Occipital lobe (tissue), 2 donors: ENCODE measurements around the gene NCOA6. TPM values are rescaled to one million over a fixed set of nuclear protein-coding genes. Genes with fewer than 3 reads are reported as not detected.

Experiments used
- DNase-seq: peaks from one replicate; lab custom pipeline; 2025; lab: John Stamatoyannopoulos, UW
- total RNA-seq: library from RNA; depleted of rRNA; stranded (reverse); fragments of >200 nt; gene quantifications from one replicate; pipeline ENCODE4 v1.2.3, GENCODE V29; 2014

NCOA6 gene
- total RNA-seq, 1 donor from 2014 or later: 60.8 TPM

DNA sequence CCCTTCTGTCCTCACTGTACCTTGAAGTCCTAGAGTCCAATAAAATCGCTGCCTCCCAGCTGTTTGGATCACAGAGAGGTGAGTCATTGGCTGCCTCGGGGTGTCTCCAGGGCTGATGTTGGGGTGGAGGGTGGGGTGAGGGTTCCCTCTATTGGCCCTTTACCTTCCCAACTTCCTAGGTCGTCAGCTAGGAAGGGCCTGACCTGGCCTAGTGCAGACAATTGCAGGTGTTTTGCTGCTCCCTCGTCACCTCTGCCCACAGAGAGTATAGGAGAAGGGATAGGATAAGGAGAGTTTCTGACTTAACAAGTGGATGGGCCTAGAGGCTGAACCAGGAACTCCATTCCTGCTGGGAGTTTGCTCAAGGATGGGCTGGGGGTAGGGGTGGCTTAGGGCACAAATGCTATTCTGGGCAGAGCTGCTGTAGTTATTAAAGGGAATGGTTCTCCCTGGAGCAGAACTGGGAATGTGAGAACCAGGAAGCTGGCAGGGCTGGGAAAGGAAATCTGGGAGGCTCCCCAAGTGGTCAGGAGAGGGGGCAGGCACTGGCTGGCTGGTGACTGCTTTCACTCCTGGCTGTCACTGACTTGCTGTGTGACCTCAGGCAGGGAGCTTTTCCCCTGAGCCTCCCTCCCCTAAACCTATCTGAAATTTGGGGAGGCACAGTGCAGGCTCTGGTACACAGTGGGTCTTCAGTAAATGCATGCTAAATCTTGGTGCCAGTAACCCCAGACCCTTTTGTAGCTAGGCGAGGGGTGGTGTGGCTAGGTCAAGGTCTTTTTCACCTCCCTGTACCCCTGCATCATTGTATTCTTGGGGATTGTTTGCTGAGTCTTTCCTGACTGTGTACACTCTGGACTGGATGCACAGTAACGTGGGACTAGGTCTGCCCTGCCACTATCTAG is 119.8 kb downstream of the NCOA6 start:
- no peak for DNase-seq

DNA sequence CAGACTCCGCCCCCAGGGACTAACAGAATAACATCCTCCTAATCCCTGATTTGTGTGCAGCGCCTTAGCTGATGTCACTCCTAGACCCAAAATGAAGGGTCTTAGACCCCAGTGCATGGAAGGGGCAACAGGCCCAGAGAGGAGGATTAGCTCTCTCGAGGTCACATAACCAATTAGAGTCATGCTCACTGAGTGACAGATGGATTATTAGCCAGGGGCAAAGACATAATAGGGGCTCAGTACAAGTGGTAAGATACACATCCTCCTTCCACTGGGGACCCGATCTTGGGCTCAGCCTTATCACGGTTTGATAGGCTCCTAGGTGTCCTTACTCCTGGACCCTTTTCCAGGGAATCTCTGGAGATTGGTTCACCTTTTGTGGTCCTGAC is 120.4 kb downstream of the NCOA6 start:
- no peak for DNase-seq

DNA sequence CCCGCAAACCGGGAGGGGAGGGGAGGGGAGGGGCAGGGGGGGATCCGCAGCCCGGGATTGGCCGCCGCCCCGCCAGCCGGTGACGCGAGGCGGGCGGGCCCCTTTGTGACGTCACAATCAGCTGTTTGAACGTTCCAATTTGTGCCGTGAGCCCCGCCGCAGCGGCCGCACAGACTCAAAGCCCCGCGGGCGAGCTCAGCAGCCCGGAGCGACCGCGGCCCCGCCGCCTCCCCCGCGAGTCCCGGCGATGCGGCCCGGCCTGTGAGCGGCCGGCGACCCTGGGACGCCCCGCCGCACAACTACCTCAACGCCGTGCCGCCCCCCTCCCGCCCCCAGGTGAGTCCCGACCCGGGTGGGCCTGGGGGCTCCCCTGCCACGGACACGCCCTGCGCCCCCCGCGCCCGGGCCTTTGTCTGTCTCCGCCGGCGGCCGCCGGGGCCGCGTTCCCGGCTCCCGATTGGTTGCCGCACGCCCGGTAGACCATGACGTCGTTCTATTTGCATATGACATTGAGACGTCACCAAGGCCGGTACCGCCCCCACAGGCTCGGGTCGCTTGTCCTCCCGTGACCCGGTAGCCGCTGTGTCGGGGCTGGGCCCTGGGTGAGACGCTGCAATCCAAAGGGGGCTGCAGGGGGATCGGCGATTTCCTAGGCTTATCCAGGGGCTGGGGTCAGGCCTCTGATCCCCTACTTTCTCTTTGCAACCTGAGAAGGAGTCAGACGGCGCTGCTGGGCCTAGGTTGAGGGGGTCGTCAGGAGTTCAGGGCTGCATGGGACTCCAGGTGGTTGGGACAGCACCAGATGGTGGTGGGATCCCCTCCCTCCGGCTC is 121.1 kb downstream of the NCOA6 start, which contains the start of gene TP53INP2:
Gene TP53INP2, plus strand, starts transcription at position 168 of the 831 bp plus-strand sequence. CDS start 4,396 bp downstream, outside the sequence.
- DNase-seq: peak; percentile 84

DNA sequence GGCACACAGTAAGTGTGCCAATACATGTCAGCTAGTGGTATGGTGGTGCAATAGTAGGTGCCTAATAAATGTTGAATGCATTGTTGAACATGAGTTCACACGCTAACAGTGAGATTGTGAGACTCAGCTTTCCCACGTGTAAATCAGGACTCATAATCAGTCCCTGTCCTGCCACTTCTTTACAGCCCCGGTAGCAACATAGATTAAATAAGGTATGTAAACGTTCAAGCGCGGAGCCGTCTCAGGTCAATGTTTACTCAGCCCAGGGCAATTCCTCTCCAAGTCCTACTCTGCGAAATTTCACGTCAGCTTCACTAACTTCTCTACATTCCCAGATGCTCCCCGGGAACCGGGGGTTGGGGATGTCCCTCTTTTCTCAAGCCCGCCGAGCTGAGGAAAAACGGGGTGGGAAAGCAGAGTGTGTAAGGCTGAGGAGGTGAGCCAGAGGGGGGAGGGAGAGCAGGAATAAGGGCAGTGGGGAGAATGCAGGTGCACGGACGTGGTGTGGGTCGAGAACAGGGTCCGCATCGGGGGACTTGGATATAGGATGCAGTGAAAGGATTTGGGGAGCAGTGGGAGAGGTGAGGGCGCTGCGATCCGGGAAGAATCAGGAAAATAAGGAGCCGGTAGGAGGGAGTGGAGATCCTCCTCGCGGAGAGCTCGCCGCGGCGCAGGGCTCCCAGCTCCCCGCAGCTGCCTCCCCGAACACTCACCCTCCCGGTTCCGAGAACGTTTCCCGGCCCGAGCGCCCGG is 121.9 kb downstream of the NCOA6 start:
- no peak for DNase-seq

DNA sequence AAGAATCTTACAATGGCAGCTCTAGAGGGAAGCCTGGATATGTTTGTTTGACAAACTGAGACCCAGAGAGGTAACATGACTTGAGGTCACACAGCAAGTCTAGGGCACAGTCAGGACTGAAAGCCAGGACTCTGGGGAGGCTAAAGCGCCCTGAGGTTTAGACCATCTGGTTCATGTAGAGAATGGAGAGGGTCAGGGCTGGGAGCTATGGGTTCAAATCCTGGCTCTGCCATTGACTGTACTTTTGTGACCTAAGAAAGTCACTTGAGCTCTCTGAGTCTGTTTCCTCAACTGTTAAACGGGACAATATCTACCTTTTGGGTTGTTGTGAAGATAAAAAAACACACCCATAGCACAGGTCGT is 122.4 kb downstream of the NCOA6 start:
- no peak for DNase-seq

DNA sequence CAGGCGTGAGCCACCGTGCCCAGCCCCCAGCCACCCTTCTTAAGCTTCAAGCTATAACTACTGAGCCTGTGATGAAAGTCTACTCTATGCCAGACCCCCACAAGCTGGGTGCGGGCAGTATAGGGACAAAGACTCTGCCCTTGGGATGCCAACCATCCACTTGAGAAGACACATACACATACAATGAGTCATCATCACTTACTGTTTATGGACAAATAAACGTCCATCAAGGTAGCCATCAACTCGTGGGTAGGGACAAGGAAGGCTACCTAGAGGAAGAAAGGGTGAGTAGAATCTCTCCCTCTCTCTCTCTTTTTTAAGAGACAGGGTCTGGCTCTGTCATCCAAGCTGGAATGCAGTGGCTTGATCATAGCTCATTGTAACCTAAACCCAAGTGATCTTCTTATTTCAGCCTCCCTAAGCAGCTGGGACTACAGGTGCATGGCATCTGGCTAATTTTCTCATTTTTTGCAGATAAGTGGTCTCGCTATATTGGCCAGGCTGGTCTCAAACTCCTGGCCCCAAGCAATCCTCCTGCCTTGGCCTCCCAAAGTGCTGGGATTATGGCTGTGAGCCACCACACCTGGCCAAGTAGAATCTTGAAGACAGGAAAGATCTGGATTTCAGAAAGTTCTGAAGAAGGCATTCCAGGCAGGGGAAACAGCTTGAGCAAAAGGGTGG is 123.9 kb downstream of the NCOA6 start:
- no peak for DNase-seq

DNA sequence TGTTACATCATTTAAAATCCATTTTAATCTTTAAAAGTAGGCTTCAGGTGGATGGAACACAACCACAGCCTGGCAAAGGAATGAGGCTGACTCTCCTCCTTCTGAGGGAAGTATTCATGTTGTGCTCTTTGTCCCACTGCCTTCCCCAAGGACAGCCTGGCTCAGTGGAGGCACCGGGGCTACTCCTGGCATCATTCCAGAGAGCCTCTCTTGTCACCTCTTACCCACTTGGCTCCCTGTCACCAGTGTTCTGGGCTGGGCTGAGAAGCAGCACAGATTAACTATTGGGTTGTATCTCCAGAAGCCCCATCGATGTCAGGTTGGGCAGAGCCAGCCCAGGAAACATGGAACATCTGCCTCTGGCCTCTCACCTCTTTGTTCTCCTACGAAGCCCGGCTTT is 132.0 kb downstream of the NCOA6 start:
- no peak for DNase-seq

DNA sequence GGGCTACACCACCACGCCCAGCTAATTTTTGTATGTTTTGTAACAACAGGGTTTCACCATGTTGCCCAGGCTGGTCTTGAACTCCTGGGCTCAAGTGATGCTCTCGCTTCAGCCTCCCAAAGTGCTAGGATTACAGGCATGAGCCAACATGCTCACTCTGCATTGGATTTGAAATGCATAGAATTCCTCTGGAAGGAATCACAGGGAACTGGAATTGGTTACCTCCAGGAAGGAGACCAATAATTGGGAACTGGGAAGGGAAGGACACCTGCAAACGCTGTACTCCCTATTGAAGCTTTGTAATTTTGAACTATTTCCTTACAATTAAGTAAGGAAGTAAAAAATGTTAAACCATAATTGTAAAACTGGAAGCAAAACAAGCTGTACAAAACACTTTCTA is 133.6 kb downstream of the NCOA6 start:
- no peak for DNase-seq

DNA sequence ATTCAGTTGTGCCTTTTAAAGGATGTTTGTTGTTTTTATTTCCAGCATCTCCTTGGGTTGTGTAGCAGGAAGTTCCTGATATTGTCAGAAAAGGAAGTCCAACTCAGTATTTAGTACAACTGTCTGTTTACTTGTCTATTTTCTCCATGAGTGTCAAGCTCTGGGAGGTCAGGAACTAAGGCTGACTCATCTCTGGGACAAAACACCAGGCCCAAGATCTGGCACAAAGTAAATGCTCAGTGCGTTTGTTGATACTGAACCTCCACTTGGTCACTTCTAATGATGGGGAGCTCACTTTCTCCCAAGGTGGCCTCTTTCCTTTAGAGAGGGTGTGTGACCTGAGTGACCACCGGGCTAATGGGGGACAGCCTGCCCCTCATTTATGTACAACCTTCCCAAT is 136.0 kb downstream of the NCOA6 start:
- DNase-seq: no peak

DNA sequence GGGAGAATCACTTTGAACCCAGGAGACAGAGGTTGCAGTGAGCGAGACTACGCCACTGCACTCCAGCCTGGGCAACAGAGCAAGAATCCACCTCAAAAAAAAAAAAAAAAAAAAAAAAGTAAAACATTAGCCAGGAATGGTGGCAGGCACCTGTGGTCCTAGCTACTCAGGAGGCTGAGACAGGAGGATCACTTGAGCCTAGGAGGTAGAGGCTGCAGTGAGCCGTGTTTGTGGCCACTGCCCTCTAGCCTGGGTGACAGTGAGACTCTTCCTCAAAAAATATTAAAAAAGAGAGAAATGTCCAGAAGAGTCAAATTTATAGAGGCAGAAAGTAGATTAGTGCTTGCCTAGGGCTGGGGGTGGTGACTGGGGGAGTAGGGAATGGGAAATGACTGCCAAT is 141.8 kb downstream of the NCOA6 start:
- no peak for DNase-seq

DNA sequence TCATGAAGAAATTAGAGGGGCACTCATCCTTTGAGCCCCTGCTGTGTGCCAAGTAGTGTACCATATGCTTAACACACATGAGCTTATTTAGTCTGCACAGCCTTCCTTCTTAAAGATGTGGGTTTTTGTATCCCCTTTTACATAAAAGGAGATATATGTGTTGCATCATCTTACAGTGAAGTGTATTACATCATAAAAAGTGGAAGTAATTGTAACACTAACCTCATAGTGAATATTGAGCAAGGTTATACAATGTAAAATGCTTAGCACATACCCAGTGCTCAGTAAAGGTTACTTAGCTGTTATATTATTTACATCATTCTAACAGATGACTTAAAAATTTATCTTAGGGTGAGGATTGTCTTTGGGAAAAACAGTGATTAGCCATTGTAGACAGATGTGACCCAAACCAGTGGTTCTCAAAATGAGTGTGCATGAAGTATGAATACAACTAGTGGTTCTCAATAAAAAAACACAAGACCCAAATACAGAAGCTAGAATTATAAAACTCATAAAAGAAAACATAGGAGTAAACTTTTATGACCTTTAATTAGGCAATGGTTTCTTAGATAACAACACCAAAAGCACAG is 144.8 kb downstream of the NCOA6 start:
- DNase-seq: no peak

DNA sequence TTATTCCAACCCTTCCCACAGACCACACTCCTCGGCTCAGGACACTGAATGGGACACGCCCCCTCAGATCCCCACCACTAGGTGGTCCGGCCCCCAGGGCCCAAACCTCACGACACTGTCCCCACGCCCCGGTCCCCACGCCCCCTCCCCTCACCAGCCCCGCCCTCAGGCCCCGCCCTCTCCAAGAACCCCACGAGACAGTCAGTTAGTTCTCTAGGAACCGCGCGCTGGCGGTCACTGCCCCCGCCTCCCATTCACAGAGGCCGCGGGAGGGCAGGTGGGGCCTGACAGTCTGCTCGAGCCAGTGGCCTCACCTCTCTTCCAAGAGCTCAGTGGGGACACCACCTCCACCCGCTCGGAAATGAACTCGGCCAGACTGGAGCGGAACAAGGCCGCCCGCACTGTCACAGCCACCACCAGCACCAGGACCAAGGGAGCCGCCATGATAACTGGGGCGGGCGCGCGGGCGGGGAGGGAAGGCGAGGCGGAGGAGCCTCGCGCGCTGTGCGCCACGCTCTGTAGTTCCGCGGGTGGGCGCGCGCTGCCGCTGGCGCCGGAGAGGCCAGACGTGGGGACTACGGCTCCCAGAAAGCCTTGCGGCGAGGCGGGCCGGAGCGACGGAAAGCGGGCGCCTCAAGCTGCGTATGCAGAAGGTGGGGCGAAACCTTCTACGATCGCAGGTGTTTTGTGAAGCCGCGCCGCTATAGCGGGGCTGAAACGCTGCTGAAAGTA is 148.6 kb downstream of the NCOA6 start, which contains the start of gene PIGU:
Gene PIGU, minus strand, starts transcription at position 451 of the 732 bp plus-strand sequence. Its CDS starts 7 bp downstream, at position 444.
- peak; percentile 96 for DNase-seq

DNA sequence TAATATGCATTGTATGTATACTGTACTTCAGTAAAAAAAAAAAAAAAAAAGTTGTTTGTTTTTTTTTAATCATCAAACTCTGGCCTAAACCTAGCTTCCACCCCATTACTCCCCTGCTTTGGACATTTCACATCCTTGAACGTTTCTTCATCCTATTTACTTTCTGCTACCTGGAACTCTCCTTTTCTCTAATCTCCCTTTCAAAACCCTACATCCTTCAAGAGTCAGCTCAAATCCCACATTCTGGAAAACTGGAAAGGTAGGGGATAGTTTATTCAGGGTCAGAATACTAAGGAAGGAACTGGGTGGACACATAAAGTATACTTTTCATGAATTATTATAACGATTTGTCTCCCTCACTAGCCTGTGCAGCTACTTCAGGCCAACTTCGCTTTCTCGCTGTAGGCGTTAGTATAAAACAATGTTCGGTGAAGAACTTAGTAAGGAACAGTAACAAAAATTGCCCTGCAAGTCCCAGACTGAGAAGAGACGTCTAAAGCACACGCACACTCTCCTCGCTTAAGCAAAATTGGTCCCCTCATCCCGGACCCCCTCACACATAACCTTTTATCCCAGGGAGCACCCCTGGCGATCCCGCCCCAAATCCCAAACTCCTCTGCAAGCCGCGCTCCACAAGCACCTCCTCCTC is 149.3 kb downstream of the NCOA6 start:
- DNase-seq: no peak

DNA sequence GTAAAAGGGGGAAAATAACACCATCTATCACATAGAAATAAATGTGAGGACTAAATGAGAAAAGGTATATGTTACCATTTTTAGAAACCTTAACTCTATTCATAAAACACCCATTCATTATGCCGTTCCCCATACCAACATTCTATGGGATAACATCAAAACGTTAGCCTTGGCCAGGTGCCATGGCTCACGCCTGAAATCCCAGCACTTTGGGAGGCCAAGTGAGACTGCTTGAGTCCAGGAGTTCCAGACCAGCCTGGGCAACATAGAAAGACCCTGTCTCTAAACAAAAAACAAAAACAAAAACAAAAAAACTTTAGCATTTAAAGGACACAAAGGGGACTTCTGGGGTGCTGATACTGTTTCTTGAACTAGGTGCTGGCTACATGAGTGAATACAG is 149.9 kb downstream of the NCOA6 start:
- DNase-seq: no peak

DNA sequence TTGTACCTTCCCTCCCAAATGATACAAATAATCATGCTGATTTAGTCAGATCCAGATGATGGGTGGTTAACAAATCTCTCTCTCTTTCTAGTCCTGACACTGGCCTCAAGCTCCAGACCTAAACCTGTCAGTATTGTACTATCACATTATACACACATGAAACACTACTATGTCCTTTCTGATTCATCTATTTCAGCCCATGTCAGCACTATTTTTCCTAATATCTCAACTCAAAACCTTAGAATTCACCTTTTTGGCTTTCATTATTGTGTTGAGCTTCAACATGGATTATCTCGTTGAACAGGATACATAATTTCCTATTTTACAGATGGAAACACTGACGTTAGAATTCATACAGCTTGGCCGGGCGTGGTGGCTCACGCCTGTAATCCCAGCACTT is 152.0 kb downstream of the NCOA6 start:
- DNase-seq: no peak

DNA sequence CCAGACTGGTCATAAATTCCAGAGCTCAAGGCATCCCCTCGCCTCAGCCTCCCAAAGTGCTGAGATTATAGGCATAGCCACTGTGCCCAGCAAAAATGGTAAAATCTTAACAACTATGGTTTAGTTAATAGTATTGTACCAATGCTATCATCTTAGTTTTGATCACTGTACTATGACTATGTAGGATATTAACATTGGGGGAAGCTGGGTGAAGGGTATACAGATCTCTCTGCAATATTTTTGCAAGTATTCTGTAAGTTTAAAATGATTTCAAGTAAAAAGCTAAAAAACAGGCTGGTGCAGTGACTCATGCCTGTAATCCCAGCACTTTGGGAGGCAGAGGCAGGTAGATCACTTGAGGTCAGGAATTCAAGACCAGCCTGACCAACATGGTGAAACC is 156.4 kb downstream of the NCOA6 start:
- no peak for DNase-seq
